PC-3 (cell line): Measurements from ENCODE around the gene MID1.

Experiments used
- EZH2 ChIP-seq: fragments of 300-600 bp; sonication (generic); IDR thresholded peaks from one replicate; pipeline ENCODE4 v1.6.1; 2017; ENCODE audit warnings: antibody characterized with exemption, mild to moderate bottlenecking, low read length; ENCODE audit not compliant: unreplicated experiment
- EZH2phosphoT487 ChIP-seq: fragments of 300-600 bp; sonication (generic); IDR thresholded peaks from 2 replicates; pipeline ENCODE4 v1.6.1; 2018; ENCODE audit warnings: mild to moderate bottlenecking, antibody characterized with exemption, low read length, borderline replicate concordance
- TF ChIP-seq, protein P1 (sequence below): fragments of 300-600 bp; sonication (generic); conservative IDR thresholded peaks from 2 replicates; pipeline ENCODE4 v1.5.1; 2017; ENCODE audit warnings: antibody characterized with exemption, low read depth, mild to moderate bottlenecking, low read length

DNA sequence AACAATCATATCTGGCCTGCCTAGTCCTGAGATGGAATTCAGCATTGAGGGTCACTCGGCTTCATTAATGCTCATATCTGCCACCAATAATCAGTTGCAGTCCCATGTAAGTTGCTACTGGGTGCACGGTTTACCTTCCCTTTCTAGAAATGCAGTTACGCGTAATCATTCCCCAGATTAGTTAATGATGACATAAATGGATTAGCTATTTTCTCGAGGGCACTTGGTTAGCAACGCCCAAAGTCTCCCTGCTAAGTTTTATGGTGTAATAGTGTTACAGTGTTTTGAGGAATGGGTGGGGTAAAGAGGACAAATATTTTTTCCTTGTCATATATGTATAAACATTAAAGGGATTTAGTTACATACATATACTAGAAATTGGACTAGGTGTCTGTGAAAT is 118.8 kb downstream of the MID1 start:
- TF ChIP-seq, protein P1, sequence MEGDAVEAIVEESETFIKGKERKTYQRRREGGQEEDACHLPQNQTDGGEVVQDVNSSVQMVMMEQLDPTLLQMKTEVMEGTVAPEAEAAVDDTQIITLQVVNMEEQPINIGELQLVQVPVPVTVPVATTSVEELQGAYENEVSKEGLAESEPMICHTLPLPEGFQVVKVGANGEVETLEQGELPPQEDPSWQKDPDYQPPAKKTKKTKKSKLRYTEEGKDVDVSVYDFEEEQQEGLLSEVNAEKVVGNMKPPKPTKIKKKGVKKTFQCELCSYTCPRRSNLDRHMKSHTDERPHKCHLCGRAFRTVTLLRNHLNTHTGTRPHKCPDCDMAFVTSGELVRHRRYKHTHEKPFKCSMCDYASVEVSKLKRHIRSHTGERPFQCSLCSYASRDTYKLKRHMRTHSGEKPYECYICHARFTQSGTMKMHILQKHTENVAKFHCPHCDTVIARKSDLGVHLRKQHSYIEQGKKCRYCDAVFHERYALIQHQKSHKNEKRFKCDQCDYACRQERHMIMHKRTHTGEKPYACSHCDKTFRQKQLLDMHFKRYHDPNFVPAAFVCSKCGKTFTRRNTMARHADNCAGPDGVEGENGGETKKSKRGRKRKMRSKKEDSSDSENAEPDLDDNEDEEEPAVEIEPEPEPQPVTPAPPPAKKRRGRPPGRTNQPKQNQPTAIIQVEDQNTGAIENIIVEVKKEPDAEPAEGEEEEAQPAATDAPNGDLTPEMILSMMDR: no peak
- TF ChIP-seq EZH2phosphoT487: no peak
- TF ChIP-seq EZH2: no peak
